NB4 (cell line): Measurements from ENCODE around the gene ZNF219.

ENCODE experiments used
- CTCF ChIP-seq: IDR thresholded peaks from one replicate; pipeline ENCODE4 v1.5.1; 2012; ENCODE audit warnings: low read depth, low read length
- POLR2A ChIP-seq: IDR thresholded peaks from 2 replicates; pipeline ENCODE4 v1.6.1; 2011; ENCODE audit warnings: mild to moderate bottlenecking; ENCODE audit not compliant: insufficient read length; ENCODE audit errors: extremely low read depth

- TF ChIP-seq CTCF (no peak), POLR2A (no peak)
Observed at GRCh38 chr14:21084998-21085853, 13.2 kb downstream of the ZNF219 start.
